ENCODE data around the gene PITPNM3. TPM values are rescaled to one million over a fixed set of nuclear protein-coding genes. Genes with fewer than 3 reads are reported as not detected.

PITPNM3 gene
- total RNA-seq, 1 donor from 2014 or later = 1.3 TPM

DNA sequence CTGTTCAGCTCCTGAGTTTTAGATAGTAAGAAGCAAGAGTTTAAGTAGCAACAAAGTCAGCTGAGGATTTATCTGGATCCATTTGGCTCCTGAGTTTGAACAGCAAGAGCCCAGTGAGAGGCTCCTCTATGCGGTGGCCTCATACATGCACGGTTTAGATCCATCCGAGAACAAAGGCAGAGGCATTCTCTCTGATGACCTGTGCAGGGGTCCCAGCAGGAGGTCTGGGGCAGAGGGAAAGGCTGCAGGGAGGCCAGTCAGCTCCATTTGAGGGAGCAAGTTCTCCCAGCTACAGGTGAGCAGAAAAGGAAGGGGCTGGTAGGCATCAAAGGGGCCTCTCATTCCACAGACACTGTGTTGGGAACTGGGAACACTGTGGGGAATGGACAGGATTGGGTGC, 16.5 kb downstream of the PITPNM3 start:
- DNase-seq (ENCODE audit: low read depth) = no peak
- TF ChIP-seq, protein P1, sequence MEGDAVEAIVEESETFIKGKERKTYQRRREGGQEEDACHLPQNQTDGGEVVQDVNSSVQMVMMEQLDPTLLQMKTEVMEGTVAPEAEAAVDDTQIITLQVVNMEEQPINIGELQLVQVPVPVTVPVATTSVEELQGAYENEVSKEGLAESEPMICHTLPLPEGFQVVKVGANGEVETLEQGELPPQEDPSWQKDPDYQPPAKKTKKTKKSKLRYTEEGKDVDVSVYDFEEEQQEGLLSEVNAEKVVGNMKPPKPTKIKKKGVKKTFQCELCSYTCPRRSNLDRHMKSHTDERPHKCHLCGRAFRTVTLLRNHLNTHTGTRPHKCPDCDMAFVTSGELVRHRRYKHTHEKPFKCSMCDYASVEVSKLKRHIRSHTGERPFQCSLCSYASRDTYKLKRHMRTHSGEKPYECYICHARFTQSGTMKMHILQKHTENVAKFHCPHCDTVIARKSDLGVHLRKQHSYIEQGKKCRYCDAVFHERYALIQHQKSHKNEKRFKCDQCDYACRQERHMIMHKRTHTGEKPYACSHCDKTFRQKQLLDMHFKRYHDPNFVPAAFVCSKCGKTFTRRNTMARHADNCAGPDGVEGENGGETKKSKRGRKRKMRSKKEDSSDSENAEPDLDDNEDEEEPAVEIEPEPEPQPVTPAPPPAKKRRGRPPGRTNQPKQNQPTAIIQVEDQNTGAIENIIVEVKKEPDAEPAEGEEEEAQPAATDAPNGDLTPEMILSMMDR (conservative IDR thresholded peaks at IDR 0.05; ENCODE audit: low read depth, low read length) = no peak
- H3K4me3 ChIP-seq (ENCODE audit: low read depth, low read length) = no peak overlapping the region

DNA sequence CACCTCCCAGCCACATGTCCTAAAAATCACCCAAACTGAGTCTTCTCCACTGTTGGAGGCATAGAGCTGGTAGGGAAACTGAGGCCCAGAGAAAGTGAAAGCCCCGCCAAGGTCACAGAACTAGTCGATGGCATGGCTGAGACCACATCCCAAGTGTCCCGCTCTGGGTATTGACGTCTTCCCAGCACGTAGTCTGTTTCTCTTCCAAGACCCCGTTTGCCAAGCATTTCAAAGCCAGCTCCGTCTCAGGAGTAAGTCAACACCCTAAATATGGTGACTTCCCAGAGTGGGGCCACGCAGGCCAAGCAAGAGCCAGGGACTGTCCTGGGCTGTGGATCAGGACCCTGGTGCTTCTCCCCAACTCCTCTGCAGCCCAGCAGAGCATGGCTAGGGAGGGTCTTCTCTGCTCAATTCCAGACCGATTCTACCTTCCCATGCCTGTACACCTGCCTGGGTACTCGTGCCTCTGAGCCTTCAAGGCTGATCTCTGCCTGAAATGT, 19.7 kb downstream of the PITPNM3 start:
- no peak for DNase-seq (ENCODE audit: low read depth)
- TF ChIP-seq, protein P1 (conservative IDR thresholded peaks at IDR 0.05; ENCODE audit: low read depth, low read length) = no peak
- H3K4me3 ChIP-seq (ENCODE audit: low read depth, low read length) = no peak overlapping the region

DNA sequence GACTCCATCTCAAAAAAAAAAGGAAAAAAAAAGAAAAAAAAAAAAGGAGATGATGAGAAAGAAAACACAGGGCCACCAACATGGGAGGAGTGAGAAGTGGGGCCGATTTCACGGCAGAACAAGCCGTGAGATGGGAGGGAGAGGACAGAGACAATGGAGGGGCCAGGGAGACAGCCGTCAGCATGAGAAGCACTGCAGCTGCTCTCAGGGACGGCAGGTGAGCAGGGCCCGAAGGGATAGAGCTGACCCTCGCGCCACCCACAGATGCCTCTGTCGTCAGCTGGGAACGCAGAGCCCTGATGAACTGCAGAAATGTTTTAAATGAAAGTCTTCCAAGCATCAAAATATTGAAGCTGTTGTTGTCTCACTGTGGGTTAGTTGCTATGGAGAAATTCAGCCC, 20.3 kb downstream of the PITPNM3 start:
- TF ChIP-seq, protein P1 (conservative IDR thresholded peaks at IDR 0.05; ENCODE audit: low read depth, low read length) = no peak
- H3K4me3 ChIP-seq (ENCODE audit: low read depth, low read length) = no peak overlapping the region
- DNase-seq (ENCODE audit: low read depth) = no peak

DNA sequence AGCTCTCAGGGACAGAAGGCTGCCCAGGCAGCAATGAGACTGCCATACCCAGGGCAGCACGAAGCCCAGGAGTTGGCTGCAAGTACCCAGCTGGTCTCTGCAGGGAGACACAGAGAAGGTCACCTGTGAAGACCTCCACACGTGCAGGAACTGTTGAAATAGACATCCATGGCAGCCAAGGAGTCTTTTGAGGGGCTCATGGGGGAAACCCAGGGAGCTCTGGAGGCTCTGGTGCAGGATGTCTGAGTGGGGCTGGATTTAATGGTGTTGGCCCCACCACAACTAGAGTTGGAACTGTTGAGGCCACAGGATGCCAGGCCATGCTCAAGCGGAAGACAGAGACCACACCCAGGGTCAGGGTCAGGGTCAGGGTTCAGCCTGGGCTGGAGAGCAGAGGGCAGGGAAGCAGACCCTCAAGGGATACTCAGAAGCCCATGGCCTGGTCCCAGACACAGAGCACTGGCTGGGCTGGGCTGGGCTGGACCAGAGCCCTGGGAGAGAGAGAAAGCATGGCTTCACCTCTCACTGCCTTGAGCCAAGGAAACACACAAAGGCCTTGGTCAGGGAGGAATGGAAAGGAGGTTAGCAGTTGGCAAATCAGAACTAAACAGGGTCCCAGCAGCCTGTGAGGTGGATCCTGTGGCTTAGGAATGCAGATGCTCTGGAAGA, 21.4 kb downstream of the PITPNM3 start:
- TF ChIP-seq, protein P1 (conservative IDR thresholded peaks at IDR 0.05; ENCODE audit: low read depth, low read length) = no peak
- DNase-seq (ENCODE audit: low read depth) = no peak

DNA sequence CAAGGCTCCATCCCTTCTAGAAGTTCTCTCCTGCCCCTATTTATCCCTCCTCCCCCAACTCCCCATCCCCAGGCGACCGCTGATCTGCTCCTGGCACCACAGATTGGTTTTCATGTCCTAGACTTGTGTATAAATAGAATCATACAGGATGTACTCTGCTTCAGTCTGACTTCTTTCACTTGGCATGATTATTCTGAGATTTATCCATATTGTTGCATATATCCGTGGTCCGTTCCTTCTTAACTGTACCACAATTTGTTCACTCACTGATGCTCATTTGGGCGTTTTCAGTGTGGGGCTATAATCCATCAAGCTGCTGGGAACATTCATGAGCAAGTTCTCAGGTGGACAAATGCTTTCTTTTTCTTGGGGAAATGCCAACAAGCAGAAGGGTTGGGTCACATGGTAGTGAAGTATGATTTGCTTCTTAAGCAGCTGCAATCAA, 23.9 kb downstream of the PITPNM3 start:
- H3K4me3 ChIP-seq (ENCODE audit: low read depth, low read length) = no peak overlapping the region
- TF ChIP-seq, protein P1 (conservative IDR thresholded peaks at IDR 0.05; ENCODE audit: low read depth, low read length) = no peak
- DNase-seq (ENCODE audit: low read depth) = no peak

More for the DNA sequence above, 21.4 kb downstream of the PITPNM3 start:
- H3K4me3 ChIP-seq (ENCODE audit: low read depth, low read length) = no peak overlapping the region

DNA sequence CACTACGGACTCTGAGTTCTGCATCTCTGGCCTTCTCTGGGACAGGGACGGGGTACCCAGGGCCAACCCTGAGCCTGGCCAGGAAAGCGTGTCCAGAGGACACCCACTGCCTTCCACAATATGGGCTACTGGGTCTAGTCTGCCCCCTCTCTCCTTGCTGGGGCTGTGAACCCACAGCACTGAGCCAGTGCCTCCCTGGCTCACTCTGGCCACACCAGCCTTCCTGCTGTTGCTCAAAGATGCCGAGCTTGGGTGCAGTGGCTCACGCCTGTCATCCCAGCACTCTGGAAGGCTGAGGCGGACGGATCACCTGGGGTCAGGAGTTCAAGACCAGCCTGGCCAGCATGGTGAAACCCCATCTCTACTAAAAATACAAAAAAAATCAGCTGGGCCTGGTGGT, 24.8 kb downstream of the PITPNM3 start:
- TF ChIP-seq, protein P1 (conservative IDR thresholded peaks at IDR 0.05; ENCODE audit: low read depth, low read length) = no peak
- no peak overlapping the region for H3K4me3 ChIP-seq (ENCODE audit: low read depth, low read length)
- DNase-seq (ENCODE audit: low read depth) = no peak
